Fibroblast of lung (primary cell): ENCODE measurements around the gene SLC38A7. TPM values are rescaled to one million over a fixed set of nuclear protein-coding genes. Genes with fewer than 3 reads are reported as not detected.

Experiments used
- DNase-seq, 2 donors: peaks; one replicate each; pipeline versions ENCODE4 v3.0.0 to v3.0.0-alpha.2; 2010; ENCODE audit warnings: low read depth in 2 of 2
- H2AFZ ChIP-seq: 2 replicates; pipeline ENCODE4 v1.5.1; 2012; ENCODE audit warnings: low read length, control low read depth, inconsistent platforms
- H3K27ac ChIP-seq: 2 replicates; pipeline ENCODE4 v1.5.1; 2011; ENCODE audit warnings: low read length, control low read depth; ENCODE audit not compliant: insufficient read depth
- H3K27me3 ChIP-seq: 2 replicates; pipeline ENCODE4 v1.5.1; 2011; ENCODE audit warnings: mild to moderate bottlenecking, low read length; ENCODE audit not compliant: control insufficient read depth, insufficient read depth
- H3K36me3 ChIP-seq: 2 replicates; pipeline ENCODE4 v1.5.1; 2011; ENCODE audit warnings: low read length; ENCODE audit not compliant: control insufficient read depth, insufficient read depth
- H3K4me1 ChIP-seq: 2 replicates; pipeline ENCODE4 v1.5.1; 2011; ENCODE audit warnings: low read length; ENCODE audit not compliant: control insufficient read depth, insufficient read depth; ENCODE audit errors: extremely low read depth
- H3K4me2 ChIP-seq: 2 replicates; pipeline ENCODE4 v1.5.1; 2011; ENCODE audit warnings: low read length, control low read depth; ENCODE audit not compliant: insufficient read depth; ENCODE audit errors: extremely low read depth
- H3K4me3 ChIP-seq, 4 experiments: fragments of 200-600 bp in 1 of 4; sonication (generic) in 1 of 4; replicated peaks in 1 of 4; 2 replicates each; pipeline ENCODE4 v1.5.1; 2011 to 2016; ENCODE audit warnings: low read length in 4 of 4, low read depth in 3 of 4, mild to moderate bottlenecking in 3 of 4, control low read depth in 2 of 4, inconsistent platforms in 1 of 4, mixed read lengths in 1 of 4; ENCODE audit not compliant: insufficient read depth in 1 of 4; ENCODE audit errors: control extremely low read depth in 1 of 4
- H3K79me2 ChIP-seq: 2 replicates; pipeline ENCODE4 v1.5.1; 2012; ENCODE audit warnings: mild to moderate bottlenecking, low read length, inconsistent platforms; ENCODE audit not compliant: control insufficient read depth, insufficient read depth
- H3K9ac ChIP-seq: 2 replicates; pipeline ENCODE4 v1.5.1; 2011; ENCODE audit warnings: mild to moderate bottlenecking, low read length, control low read depth; ENCODE audit not compliant: insufficient read depth
- H3K9me3 ChIP-seq: 2 replicates; pipeline ENCODE4 v1.5.1; 2012; ENCODE audit warnings: low read depth, low read length; ENCODE audit not compliant: control insufficient read depth, insufficient read depth
- H4K20me1 ChIP-seq: 2 replicates; pipeline ENCODE4 v1.5.1; 2011; ENCODE audit warnings: low read length; ENCODE audit not compliant: control insufficient read depth, insufficient read depth; ENCODE audit errors: extremely low read depth
- EZH2 ChIP-seq: IDR thresholded peaks from 2 replicates; pipeline ENCODE4 v1.5.1; 2012; ENCODE audit warnings: low read length, control low read depth, mild to moderate bottlenecking; ENCODE audit errors: missing control alignments
- polyA plus RNA-seq, 2 donors: library from polyadenylated mRNA; depleted of rRNA in 1 of 2; stranded (reverse) in 1 of 2; unstranded in 1 of 2; fragments of >200 nt; gene quantifications; 2 replicates each; pipeline ENCODE4 v1.2.1, GENCODE V29; 2011 to 2012; ENCODE audit warnings: missing spikeins in 1 of 2
- total RNA-seq: library from RNA; depleted of rRNA; stranded (reverse); fragments of >200 nt; gene quantifications from 2 replicates; pipeline ENCODE4 v1.2.1, GENCODE V29; 2014
- TF ChIP-seq, protein P1 (sequence below), 2 donors: IDR thresholded peaks in 1 of 2; conservative IDR thresholded peaks in 1 of 2; 1 replicate in 1 of 2; 2 replicates in 1 of 2; pipeline ENCODE4 v1.5.1; 2011 to 2012; ENCODE audit warnings: low read length in 2 of 2, control low read depth in 1 of 2, inconsistent platforms in 1 of 2, low read depth in 1 of 2, mild to moderate bottlenecking in 1 of 2

Gene SLC38A7
- total and polyA plus RNA-seq, 2 donors (not counting 1 experiment from before 2014, with no cell fraction given), result 15.4 to 30.1 TPM

DNA sequence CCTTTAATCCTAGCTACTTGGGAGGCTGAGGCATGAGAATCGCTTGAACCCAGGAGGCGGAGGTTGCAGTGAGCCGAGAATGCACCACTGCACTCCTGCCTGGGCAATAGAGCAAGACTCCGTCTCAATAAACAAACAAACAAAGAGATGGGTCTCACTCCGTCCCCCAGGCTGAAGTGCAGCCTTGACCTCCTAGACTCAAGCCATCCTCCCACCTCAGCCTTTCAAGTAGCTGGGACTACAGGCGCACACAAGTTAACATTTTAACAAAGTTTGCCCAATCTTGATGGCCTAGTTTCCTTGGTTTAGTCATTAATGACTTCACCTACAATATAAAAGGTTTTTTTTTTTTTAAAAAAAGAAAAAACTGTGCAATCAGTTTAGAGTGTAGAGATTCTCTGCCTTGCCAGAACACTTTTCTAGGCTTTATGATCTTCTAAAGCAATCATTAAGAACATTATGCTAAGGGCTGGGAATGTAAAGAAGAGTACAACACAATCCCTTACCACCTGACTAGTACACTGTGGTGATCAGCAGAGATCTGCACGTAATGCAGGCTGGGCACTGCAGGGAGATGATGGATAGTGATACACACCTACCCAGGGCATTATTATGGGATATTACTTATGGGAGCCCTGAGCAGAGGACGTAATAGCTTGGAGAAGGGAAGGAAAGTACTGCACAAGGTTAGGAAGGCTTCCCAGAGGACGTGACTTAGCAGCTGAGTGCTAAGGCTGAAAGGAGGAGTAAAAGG lies 42.6 kb upstream of the SLC38A7 start:
- no peak overlapping the region for H3K27ac ChIP-seq
- no peak overlapping the region for H3K9ac ChIP-seq
- H3K4me3 ChIP-seq, result no peak overlapping the region
- no peak overlapping the region for H2AFZ ChIP-seq
- no peaks in the 10 kb centered on the region for H3K9me3 ChIP-seq
- TF ChIP-seq, protein P1, sequence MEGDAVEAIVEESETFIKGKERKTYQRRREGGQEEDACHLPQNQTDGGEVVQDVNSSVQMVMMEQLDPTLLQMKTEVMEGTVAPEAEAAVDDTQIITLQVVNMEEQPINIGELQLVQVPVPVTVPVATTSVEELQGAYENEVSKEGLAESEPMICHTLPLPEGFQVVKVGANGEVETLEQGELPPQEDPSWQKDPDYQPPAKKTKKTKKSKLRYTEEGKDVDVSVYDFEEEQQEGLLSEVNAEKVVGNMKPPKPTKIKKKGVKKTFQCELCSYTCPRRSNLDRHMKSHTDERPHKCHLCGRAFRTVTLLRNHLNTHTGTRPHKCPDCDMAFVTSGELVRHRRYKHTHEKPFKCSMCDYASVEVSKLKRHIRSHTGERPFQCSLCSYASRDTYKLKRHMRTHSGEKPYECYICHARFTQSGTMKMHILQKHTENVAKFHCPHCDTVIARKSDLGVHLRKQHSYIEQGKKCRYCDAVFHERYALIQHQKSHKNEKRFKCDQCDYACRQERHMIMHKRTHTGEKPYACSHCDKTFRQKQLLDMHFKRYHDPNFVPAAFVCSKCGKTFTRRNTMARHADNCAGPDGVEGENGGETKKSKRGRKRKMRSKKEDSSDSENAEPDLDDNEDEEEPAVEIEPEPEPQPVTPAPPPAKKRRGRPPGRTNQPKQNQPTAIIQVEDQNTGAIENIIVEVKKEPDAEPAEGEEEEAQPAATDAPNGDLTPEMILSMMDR (conservative IDR thresholded peaks at IDR 0.05 in 1 of 2, IDR thresholded peaks at IDR 0.05 in 1 of 2; ENCODE audit: low read depth in 1 of 2, low read length in 2 of 2), result no peak
- no peak for TF ChIP-seq EZH2
- H3K4me2 ChIP-seq, result no peak overlapping the region
- H4K20me1 ChIP-seq, result no peaks in the 10 kb centered on the region
- H3K4me1 ChIP-seq, result no peaks in the 10 kb centered on the region
- peaks cover 27% of the 10 kb centered on the region for H3K79me2 ChIP-seq
- no peaks in the 10 kb centered on the region for H3K36me3 ChIP-seq
- H3K27me3 ChIP-seq, result no peaks in the 10 kb centered on the region
- DNase-seq, result no peak

DNA sequence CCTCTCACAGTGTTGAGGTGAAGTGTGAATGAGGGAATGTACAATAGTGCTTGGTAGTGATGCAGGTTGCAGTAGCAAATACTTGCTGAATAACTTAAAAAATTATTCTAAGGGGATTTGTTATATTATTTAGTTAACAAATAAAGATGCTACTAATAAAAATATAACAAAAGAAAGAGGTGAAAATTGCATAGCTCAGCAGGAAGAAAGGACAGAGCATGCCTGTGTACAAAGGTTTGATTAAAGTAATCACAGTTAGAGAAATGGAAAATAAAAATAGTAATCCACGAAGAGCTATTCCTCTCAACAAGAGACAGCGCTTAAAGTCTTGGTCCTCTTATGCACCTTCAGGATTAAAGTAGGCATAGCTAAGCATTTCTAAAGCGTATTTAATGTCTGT lies 38.5 kb upstream of the SLC38A7 start:
- H3K27me3 ChIP-seq, result no peaks in the 10 kb centered on the region
- no peaks in the 10 kb centered on the region for H3K4me1 ChIP-seq
- H3K36me3 ChIP-seq, result peaks cover 4% of the 10 kb centered on the region
- TF ChIP-seq EZH2, result no peak
- TF ChIP-seq, protein P1 (conservative IDR thresholded peaks at IDR 0.05 in 1 of 2, IDR thresholded peaks at IDR 0.05 in 1 of 2; ENCODE audit: low read depth in 1 of 2, low read length in 2 of 2), result no peak
- no peak overlapping the region for H3K4me2 ChIP-seq
- no peaks in the 10 kb centered on the region for H4K20me1 ChIP-seq
- H3K27ac ChIP-seq, result no peak overlapping the region
- H3K4me3 ChIP-seq, result no peak overlapping the region
- peaks cover 4% of the 10 kb centered on the region for H3K79me2 ChIP-seq
- H2AFZ ChIP-seq, result no peak overlapping the region
- no peak overlapping the region for H3K9ac ChIP-seq
- DNase-seq, result no peak
- H3K9me3 ChIP-seq, result no peaks in the 10 kb centered on the region

DNA sequence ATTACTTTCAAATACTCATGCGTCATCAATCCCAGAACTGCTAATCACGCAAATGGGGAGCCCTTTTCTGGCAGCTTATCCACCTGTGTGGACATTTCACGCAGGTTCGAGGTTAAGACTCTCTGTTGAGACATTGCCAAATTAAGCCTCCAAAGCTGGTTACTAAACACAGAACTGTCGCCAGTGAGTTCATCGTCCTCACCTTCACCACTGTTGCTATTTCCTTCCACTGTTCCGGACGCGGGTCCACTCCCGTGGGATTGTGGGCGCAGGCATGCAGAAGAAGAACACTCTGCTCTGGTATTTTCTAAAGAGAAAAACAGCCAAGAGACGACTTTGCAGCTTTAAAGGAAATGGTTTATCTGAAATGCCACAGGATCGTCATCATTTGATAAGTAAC lies 33.4 kb upstream of the SLC38A7 start:
- Histone ChIP-seq H3K4me3 (no peak overlapping the region), H3K9ac (no peak overlapping the region), H3K4me2 (no peak overlapping the region), H3K36me3 (peaks cover 6% of the 10 kb centered on the region), H3K27ac (no peak overlapping the region), H3K9me3 (no peaks in the 10 kb centered on the region), H3K4me1 (no peaks in the 10 kb centered on the region), H4K20me1 (no peaks in the 10 kb centered on the region), H3K27me3 (no peaks in the 10 kb centered on the region), H3K79me2 (no peaks in the 10 kb centered on the region), H2AFZ (no peak overlapping the region)
- TF ChIP-seq, protein P1 (conservative IDR thresholded peaks at IDR 0.05 in 1 of 2, IDR thresholded peaks at IDR 0.05 in 1 of 2; ENCODE audit: low read depth in 1 of 2, low read length in 2 of 2), result no peak
- no peak for TF ChIP-seq EZH2
- no peak for DNase-seq
